Immature natural killer cell (primary cell): ENCODE results near the gene PSMG3. TPM values are rescaled to one million over a fixed set of nuclear protein-coding genes. Genes with fewer than 3 reads are reported as not detected.

Experiments used
- DNase-seq, 3 donors: peaks; one replicate each; pipeline ENCODE4 v3.0.0; 2022; ENCODE audit warnings: mixed read lengths in 1 of 3
- H3K27ac Mint-ChIP-seq, 6 donors: one replicate each; pipeline ENCODE4 v1.8.0; 2020; ENCODE audit warnings: mixed read lengths in 6 of 6, mild to moderate bottlenecking in 5 of 6, inconsistent platforms in 4 of 6, moderate library complexity in 3 of 6
- H3K27me3 Mint-ChIP-seq, 3 donors: one replicate each; pipeline ENCODE4 v1.8.0; 2020 to 2021; ENCODE audit warnings: low read depth in 3 of 3, mild to moderate bottlenecking in 3 of 3, mixed read lengths in 3 of 3, moderate library complexity in 3 of 3, inconsistent platforms in 1 of 3
- H3K36me3 Mint-ChIP-seq, 3 donors: one replicate each; pipeline ENCODE4 v1.8.0; 2020; ENCODE audit warnings: mixed read lengths in 3 of 3, inconsistent platforms in 2 of 3, mild to moderate bottlenecking in 2 of 3
- H3K4me1 Mint-ChIP-seq, 2 donors: one replicate each; pipeline ENCODE4 v1.8.0; 2020; ENCODE audit warnings: inconsistent platforms in 2 of 2, mild to moderate bottlenecking in 2 of 2, mixed read lengths in 2 of 2, moderate library complexity in 1 of 2
- H3K4me3 Mint-ChIP-seq, 5 donors: one replicate each; pipeline ENCODE4 v1.8.0; 2020; ENCODE audit warnings: mild to moderate bottlenecking in 5 of 5, mixed read lengths in 5 of 5, inconsistent platforms in 3 of 5, moderate library complexity in 3 of 5
- H3K9me3 Mint-ChIP-seq, 6 donors: one replicate each; pipeline ENCODE4 v1.8.0; 2020; ENCODE audit warnings: mild to moderate bottlenecking in 6 of 6, mixed read lengths in 6 of 6, inconsistent platforms in 4 of 6, moderate library complexity in 3 of 6
- polyA plus RNA-seq, 3 donors: library from polyadenylated mRNA; unstranded; fragments of 300-500 nt; fragmentation: Illumina TruSeq; gene quantifications; one replicate each; pipeline ENCODE4 v1.2.3, GENCODE V29; 2021

The PSMG3 gene
- polyA plus RNA-seq, 3 donors from 2014 or later = 56.3 to 71.0 (median 61.9) TPM

DNA sequence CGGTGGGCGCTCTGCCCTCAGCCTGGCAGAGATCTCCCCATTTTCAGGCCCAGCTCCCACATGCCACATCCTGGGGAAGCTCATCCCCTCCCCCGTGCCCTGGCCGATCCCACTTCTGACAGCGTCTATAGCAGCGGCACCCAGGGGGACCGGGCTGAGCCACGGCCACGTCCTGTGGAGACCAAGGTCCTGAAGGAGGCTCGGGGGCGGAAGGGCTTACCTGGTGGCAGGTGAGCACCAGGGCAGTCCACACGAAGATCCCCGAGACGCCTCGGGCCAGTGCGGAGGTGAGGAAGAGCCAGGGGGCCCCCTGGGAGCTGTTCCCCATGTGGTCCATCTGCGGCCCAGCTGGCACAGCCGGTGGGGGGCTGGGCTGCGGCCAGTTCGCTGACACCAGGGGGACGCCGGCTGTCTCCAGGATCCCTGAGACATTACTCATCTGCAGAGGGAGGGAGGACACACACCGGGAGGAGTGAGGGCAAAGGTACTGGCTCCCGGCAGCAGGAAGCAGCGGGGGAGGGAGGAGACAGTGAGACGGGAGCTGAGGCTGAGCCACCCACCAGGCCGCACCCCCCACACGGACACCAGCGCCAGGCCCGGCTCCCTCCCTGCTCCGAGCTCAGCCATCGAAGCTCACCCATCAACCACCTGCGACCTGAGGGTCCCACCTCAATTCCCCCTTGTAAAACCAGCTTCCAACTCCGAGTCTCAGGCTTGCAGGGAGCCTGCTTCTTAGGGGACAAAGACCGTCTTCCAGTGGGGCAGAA, 14.6 kb downstream of the PSMG3 start:
- H3K36me3 Mint-ChIP-seq = no peaks in the 10 kb centered on the region
- H3K9me3 Mint-ChIP-seq = no peaks in the 10 kb centered on the region
- DNase-seq = no peak
- no peak overlapping the region for H3K27ac Mint-ChIP-seq
- no peak overlapping the region for H3K4me3 Mint-ChIP-seq
- H3K4me1 Mint-ChIP-seq = no peaks in the 10 kb centered on the region
- H3K27me3 Mint-ChIP-seq = peaks cover 0 to 2% (median 0%) of the 10 kb centered on the region in 3 donors

DNA sequence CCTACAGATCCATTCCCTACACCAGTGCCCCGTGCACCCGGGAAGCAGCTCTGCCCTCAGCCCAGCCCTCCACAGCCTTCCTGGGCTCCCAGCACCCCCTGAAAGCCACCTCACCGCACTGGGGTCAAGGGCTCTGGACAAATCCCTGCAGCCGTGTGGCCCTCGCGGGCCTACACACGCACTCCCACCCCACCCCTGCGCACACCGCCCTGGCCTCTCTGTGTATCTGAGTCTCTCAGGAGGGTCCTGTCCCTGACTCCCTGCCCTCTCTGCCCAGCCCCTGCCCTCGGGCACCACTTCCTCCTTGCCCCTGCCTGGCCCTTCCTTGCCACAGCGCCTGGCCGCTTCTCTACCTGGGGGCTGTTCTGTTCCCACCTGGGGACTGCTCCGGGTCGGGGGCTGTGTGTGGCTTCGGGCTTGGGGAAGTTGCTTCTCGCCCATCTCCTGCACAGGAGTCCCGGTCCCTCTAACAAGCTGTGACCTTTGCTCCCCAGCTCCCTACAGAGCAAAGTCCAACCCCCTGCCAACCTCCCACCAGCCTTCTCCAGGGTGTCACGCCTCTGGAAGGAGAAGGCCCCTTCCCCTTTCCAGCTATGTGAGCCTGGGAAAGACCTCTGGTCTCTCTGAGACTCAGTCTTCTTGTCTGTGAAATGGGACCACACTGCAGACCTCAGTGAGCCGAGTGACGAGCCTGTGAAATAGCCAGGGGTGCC, 15.3 kb downstream of the PSMG3 start:
- no peak for DNase-seq
- H3K27ac Mint-ChIP-seq = no peak overlapping the region
- H3K9me3 Mint-ChIP-seq = no peaks in the 10 kb centered on the region
- H3K4me1 Mint-ChIP-seq = no peaks in the 10 kb centered on the region
- H3K27me3 Mint-ChIP-seq = peaks cover 0 to 2% (median 0%) of the 10 kb centered on the region in 3 donors
- H3K36me3 Mint-ChIP-seq = no peaks in the 10 kb centered on the region
- H3K4me3 Mint-ChIP-seq = no peak overlapping the region

DNA sequence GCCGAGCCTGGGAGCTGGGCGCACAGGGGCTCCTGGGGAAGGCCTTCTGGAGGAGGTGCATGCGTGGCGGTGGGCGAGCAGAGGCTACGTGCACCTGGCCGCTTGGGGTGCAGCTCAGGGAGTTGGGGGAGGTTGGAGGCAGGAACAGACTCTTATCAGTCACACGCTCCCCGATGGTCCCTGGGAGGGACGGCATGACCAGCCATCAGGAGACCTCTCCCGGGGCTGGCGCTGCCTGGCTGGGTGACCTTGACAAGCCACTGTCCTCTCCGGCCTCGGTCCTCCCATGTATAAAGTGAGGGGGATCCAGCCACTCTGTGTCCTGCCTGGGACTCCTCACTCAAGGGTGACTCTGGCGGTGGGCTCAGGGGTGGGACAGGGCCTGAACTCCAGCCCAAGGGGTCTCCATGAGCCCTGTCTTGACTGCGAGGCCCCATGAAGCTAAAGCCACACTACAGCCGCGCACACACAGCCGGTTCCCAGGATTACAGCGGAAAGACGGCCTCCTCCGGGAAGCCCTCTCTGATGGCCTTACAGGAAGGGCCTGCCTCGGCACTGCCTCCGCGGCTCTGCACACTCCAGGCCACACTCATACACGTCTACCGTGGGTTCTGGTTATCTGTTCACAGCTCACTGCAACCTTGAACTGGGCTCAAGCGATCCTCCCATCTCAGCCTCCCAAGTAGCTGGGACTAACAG, 16.2 kb downstream of the PSMG3 start:
- Mint-ChIP-seq H3K36me3 (no peaks in the 10 kb centered on the region), H3K9me3 (no peaks in the 10 kb centered on the region), H3K27me3 (peaks cover 0 to 5% (median 3%) of the 10 kb centered on the region in 3 donors), H3K4me1 (no peaks in the 10 kb centered on the region), H3K27ac (peak overlapping the region in 1 of 6 donors; percentile 17), H3K4me3 (no peak overlapping the region)
- DNase-seq = no peak

DNA sequence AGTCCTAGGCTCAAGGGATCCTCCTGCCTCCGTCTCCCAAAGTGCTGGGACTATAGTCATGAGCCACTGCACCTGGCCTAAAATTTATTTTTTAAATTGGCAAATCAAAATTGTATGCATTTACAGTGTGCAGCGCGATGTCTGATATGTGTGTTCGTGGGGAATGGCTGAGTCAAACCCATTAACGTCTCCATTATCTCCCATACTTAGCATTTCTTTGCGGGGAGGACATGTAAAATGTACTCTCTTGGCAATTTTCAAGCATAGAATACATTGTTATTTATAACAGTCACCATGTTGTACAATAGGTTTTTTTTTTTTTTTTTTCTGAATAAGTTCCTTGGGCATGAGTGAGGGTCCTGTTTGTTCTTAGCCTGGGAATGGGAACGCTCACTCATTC, 17.6 kb downstream of the PSMG3 start:
- peaks cover 2 to 5% (median 3%) of the 10 kb centered on the region in 3 donors for H3K27me3 Mint-ChIP-seq
- H3K36me3 Mint-ChIP-seq = no peaks in the 10 kb centered on the region
- no peak overlapping the region for H3K4me3 Mint-ChIP-seq
- H3K4me1 Mint-ChIP-seq = no peaks in the 10 kb centered on the region
- H3K27ac Mint-ChIP-seq = no peak overlapping the region
- H3K9me3 Mint-ChIP-seq = no peaks in the 10 kb centered on the region
- DNase-seq = no peak

DNA sequence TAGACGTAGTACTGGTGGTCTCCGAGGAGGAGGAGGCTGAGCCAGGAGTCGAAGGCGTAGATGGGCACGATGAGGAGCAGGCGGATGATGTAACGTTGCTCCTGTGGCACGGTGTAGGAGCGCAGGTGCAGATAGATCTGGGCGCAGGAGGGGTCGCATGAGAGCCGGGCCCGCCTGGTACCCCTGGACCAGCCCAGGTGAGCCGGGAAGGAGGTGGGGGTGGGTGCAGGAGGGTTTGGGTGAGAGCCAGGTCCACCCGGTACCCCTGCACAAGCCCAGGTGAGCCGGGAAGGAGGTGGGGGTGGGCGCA, 19.0 kb downstream of the PSMG3 start:
- Mint-ChIP-seq H3K4me1 (no peaks in the 10 kb centered on the region), H3K4me3 (no peak overlapping the region), H3K9me3 (no peaks in the 10 kb centered on the region), H3K36me3 (no peaks in the 10 kb centered on the region), H3K27ac (no peak overlapping the region), H3K27me3 (peaks cover 2 to 5% (median 5%) of the 10 kb centered on the region in 3 donors)
- DNase-seq = no peak

DNA sequence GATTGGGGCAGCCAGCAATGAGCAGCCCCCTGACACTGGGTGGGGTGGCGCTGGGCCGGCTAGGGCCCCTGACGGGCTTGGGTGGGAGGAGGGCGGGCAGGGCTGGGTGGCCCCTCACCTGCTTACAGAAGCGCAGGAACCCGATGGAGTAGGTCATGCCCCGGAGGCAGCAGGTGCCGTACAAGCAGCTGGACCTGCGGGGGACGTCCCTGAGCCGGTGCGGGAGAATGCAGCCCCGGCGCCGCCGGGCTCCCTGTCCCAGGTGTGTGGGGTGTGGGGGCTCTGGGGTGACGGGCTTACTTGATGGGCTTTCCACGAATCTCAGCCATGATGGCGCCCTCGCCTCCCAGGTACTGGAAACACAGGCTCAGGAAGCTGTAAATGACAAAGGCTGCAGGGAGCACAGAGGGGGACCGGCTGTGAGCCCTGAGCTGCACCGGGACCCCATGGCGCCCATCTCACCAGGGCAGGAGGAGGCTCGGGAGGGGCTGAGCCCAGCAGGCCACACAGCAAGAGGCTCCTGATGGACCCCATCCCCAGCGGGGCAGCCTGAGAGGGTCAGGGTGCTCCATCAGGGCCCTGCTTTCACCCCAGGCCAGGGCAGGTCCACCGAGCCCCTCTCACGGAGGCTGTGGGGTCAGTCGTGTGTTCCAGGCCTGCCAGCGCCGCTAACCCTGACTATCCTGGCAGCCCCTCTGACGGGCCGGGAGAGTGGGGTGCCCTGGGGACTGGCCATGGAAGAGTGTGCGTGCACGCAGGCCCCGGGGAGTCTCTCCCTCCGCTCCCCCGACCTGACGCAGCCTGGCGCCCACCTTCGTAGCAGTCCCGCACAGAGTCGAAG, 19.6 kb downstream of the PSMG3 start:
- Mint-ChIP-seq H3K27ac (no peak overlapping the region), H3K4me3 (no peak overlapping the region), H3K9me3 (no peaks in the 10 kb centered on the region), H3K36me3 (no peaks in the 10 kb centered on the region), H3K27me3 (peaks cover 2 to 5% (median 5%) of the 10 kb centered on the region in 3 donors), H3K4me1 (no peaks in the 10 kb centered on the region)
- no peak for DNase-seq

DNA sequence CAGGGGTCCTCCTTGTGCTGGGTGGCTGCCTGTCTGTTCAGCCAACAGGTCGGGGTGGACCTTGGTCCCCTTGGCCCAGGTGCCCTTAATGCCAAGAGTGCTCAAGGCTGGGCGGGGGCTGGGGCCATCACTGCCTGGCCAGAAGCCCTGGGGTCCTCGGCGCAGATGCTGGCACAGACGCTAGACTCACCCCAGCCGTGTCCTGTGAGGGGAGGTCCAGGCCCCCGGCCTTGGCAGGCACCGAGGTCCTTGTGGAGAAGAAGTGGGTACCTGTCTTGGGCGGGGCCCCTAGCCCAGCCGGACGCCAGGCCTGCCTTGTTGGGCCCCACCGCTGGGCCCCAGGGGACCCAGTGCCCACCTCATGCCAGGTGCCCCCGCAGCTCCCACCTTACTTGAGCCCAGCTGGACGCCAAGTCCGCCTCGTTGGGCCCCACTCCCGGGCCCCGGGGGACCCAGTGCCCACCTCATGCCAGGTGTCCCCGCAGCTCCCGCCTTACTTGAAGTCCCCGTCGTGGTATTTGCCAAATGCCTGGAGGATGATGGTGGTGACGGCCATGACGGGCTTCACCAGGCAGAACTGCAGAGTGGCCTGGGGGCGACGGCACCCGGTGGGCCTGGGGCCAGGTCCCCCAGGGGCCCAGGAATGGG, 20.4 kb downstream of the PSMG3 start:
- peaks cover 2 to 8% (median 5%) of the 10 kb centered on the region in 3 donors for H3K27me3 Mint-ChIP-seq
- no peak overlapping the region for H3K4me3 Mint-ChIP-seq
- H3K9me3 Mint-ChIP-seq = no peaks in the 10 kb centered on the region
- no peaks in the 10 kb centered on the region for H3K36me3 Mint-ChIP-seq
- no peak overlapping the region for H3K27ac Mint-ChIP-seq
- no peak for DNase-seq
- H3K4me1 Mint-ChIP-seq = no peaks in the 10 kb centered on the region

DNA sequence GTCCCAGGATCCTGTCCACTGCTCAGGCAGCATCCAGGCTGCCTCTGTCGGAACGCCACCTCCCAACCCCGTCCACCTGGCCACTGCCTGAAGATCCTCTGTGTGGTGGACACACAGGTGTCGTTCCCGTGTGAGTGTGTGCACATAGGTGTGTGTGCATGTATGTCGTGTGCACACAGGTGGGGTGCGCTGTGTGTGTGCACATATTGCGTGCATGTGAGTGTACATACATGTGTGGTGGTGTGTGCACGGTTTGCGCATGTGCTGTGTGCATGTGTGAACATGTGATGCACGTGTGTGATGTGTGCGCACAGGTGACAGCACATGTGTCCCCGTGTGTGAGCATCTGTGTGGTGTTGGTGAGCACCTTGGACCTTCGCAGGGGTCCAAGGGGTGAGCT, 20.9 kb downstream of the PSMG3 start:
- H3K4me1 Mint-ChIP-seq = no peaks in the 10 kb centered on the region
- no peaks in the 10 kb centered on the region for H3K36me3 Mint-ChIP-seq
- H3K27ac Mint-ChIP-seq = no peak overlapping the region
- H3K9me3 Mint-ChIP-seq = no peaks in the 10 kb centered on the region
- H3K4me3 Mint-ChIP-seq = no peak overlapping the region
- no peak for DNase-seq
- H3K27me3 Mint-ChIP-seq = peaks cover 2 to 8% (median 5%) of the 10 kb centered on the region in 3 donors

DNA sequence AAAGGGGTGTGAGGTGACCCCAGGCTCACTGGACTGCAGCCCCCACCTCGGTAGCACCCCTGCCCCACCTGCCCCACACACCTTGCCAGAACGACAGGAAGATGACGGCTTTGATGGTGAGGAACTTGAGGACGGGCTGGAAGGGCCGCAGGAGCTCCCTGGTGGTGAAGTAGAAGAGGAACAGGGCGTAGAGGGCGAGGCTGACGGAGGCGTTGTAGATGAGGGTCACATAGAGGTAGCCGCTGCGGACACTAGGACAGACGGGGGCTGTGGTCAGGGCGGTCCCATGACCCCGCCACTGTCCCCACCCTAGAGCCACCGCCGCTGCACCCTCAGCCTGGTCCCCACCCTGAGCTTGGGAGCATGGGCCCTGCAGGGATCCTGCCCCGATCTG, 21.4 kb downstream of the PSMG3 start:
- no peak for DNase-seq
- no peaks in the 10 kb centered on the region for H3K36me3 Mint-ChIP-seq
- H3K27me3 Mint-ChIP-seq = peaks cover 2 to 8% (median 5%) of the 10 kb centered on the region in 3 donors
- H3K4me1 Mint-ChIP-seq = no peaks in the 10 kb centered on the region
- H3K9me3 Mint-ChIP-seq = no peaks in the 10 kb centered on the region
- H3K4me3 Mint-ChIP-seq = no peak overlapping the region
- no peak overlapping the region for H3K27ac Mint-ChIP-seq

DNA sequence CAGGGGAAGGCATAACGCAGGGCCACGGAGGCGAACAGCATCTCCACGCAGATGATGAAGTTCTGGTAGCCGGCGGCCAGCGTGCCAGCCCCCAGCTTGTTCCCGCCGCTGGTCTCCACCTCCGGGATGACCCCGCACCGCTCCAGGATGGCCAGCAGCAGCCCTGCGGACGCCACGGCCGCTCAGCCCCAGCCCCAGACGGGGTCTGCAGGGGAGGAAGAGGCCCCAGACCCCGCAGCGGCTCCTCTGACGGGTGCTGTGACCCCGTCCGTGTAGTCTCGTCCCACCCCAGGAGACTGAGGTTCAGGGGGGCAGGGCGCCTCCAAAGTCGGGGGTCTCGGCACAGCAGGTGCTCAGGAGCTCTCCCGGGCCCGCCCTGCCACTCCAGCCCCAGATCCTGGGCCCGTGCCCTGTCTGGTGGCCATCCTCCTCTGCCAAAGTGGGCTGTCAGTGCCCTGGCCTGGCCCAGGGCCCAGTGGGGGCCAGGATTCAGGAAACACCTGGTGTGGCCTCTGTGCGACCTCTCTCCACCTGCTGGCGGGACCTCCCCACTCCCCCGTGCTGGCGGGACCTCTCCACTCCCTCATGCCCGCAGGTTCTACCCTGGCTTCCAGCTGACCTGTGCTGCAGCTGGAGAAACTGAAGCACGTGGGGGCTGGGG, 21.9 kb downstream of the PSMG3 start:
- DNase-seq = no peak
- no peak overlapping the region for H3K27ac Mint-ChIP-seq
- H3K27me3 Mint-ChIP-seq = peaks cover 2 to 8% (median 5%) of the 10 kb centered on the region in 3 donors
- no peak overlapping the region for H3K4me3 Mint-ChIP-seq
- H3K4me1 Mint-ChIP-seq = no peaks in the 10 kb centered on the region
- H3K9me3 Mint-ChIP-seq = no peaks in the 10 kb centered on the region
- H3K36me3 Mint-ChIP-seq = no peaks in the 10 kb centered on the region

DNA sequence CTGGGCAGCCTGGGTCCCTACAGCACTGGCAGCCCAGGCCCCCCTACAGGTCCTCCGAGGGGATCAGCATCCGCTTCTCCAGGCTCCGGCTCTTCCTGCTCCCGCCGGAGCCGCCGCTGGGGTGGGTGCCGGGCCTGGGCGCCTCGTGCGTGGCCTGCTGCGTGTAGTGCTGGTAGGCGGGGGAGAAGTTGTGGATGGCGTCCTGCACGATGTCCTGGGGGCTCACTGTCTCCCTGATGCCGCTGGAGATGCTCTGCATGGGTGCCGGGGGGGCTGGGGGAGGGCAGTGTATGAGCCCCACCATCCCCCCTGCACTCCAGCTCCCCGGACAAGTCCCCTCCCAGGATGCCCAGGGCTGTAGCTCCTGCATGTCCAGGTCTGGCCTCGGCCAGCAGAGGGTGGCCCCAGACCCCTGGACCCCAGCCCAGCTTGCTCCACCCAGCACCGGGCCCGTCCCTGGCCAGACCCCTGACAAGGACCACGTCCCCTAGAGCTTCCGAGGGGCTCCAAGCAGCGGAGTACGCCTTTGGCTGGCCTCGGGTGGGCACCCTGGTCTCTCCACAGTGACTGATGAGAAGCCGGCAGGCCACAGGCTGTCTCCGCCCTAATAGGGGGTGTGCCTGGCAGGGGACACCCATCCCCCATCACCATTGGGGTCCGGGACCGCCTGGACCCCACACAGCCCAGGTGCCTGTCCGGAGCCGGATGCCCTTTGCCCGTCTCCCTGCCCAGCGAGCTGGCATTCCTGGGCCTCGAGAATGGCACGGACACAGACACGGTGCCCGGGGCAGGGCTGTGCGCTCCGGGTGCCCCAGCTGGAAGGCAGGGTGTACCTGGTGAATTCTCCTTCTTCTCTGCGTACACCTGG, 22.7 kb downstream of the PSMG3 start:
- H3K27ac Mint-ChIP-seq = no peak overlapping the region
- peaks cover 2 to 10% (median 5%) of the 10 kb centered on the region in 3 donors for H3K27me3 Mint-ChIP-seq
- no peak overlapping the region for H3K4me3 Mint-ChIP-seq
- no peaks in the 10 kb centered on the region for H3K36me3 Mint-ChIP-seq
- H3K9me3 Mint-ChIP-seq = no peaks in the 10 kb centered on the region
- no peak for DNase-seq
- no peaks in the 10 kb centered on the region for H3K4me1 Mint-ChIP-seq

DNA sequence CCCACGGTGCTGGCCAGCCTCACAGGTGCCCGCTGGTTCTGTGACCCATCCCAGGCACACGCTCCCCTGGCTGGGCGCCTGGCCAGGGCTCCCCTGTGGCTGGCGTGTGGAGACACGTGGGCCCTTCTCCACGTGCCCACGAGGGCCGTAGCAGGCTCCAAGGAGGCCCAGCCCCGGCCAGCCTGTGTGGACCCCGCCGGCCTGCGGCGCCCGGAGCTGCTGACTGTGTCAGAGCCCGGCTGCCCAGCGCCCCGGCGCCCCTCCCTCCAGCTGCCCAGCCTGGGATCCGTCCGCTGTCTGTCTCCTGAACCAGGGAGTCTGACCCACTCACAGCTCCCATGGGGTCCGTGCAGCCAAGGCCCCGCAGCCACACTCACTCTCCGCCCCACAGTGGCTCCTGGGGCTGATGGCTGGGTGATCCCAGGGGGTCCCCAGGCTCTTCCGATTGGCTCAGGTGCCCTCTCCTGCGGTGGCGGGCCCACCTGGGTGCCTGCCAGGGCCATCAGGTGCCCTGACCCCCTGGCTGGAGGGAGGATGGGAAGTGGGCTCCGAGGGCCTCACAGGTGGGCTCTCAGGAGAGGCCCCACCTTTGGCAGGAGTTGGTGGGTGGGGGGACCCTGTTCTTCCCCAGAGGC, 23.4 kb downstream of the PSMG3 start:
- H3K36me3 Mint-ChIP-seq = no peaks in the 10 kb centered on the region
- H3K4me3 Mint-ChIP-seq = no peak overlapping the region
- no peaks in the 10 kb centered on the region for H3K4me1 Mint-ChIP-seq
- no peak overlapping the region for H3K27ac Mint-ChIP-seq
- DNase-seq = no peak
- H3K9me3 Mint-ChIP-seq = no peaks in the 10 kb centered on the region
- peaks cover 4 to 10% (median 5%) of the 10 kb centered on the region in 3 donors for H3K27me3 Mint-ChIP-seq
